ENCODE data around the gene KRTAP4-9.
"Not testable (repeated sequence)": the region's sequence is repeated elsewhere in the genome, so short reads cannot be mapped to it uniquely, and the experiment has no call there.

KRTAP4-9 gene

DNA sequence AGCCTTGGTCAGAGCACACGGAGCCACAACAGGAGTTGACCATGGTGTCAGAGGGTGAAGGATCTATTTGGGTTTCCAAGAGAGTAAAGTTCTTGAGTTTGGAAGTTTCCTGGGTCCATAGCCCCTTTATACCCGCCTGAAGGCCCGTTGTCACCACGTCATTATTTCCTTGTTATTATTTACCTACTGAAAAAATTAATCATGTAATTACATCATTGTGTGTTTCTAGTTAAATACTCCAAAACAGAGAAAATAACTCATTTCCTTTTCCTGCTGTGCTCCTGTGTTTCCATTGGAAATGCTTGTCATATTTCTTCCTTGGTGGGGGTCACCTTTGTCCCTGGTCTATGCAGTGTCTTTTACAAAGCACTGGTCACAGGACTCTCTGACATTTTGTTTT is 7.1 kb upstream of the KRTAP4-9 start, which contains the start of gene KRTAP4-8:
TSS of gene KRTAP4-8 (minus strand) at position 101 of the 400 bp plus-strand sequence. CDS start at position 43, 58 bp downstream.
- DNase-seq (ENCODE audit: low spot score), result no peak

DNA sequence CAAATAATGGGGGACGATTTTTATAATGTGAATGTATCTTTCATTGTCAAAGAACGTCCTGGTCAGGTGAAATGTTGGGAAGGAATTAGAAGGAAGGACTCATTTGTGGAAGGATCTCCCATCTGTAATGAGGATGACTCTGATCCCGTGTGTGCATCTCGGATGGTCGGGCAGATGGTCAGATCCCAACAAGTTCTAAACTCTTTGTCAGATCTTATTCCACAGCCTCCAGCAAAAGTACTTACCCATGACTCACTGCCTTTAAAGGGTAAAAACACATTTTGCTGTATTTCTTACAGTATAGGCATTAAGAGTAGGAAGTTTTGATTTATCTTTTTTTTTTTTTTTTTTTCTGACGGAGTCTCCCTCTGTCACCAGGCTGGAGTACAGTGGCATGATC is 6.7 kb upstream of the KRTAP4-9 start:
- DNase-seq (ENCODE audit: low spot score), result no peak

DNA sequence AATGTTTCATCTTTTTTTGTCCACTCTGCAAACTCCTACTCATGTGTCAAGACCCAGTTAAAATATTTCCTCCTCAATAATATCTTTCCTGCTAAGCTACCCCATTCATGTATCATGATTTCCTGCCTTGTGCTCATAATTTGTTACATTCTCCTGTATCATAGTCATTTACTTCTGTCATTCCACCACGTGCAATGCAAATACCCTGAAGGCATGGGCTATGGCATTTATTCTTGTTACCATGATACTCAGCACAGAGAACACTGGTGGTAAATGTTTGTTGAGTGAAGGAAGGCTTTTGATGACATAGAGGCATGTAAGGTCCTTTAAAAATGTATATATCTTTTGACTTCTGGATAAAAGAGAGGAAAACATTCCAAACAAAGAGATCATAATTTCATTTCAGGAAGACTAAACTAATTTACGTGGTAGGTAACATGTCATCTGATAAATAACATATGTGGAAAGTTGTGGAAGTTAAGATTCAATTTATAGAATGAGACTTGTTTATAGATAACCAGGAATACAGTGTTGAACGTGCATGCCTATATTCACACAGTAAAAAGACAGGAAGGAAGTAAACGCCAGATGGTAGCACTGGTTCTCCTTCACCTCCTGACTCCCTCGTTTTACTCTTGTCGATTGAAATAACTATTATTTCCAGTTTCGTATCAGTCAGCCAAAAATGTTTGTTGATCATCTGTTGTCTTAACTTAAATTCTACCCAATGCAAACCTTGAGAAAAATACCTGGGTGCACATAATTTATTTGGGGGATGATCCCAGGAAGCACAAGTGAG is 5.3 kb upstream of the KRTAP4-9 start:
- not testable (repeated sequence) for DNase-seq (ENCODE audit: low spot score)

DNA sequence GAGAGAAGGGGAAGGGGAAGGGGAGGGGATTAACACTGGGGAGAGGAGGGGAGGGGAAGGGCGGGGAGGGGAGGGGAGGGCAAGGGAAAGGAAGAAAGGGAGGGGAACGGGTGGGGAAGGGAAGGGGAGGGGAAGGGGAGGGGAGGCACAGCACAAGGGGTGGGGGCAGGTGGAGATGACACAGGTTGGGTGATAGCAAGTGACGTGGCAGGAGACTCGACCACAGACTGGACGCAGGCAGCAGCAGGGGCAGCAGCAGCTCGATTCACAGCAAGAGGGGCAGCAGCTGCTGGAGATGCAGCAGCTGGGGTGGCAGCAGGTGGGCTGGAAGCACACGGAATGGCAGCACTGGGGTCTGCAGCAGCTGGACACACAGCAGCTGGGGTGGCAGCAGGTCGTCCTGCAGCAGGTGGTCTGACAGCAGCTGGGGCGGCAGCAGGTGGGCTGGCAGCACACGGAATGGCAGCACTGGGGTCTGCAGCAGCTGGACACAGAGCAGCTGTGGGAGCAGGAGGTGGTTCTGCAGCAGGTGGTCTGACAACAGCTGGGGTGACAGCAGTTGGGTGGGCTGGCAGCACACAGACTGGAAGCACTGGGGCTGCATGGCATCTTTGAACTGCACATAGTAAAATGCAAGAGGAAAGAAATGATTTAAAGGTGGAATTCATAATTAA is 3.5 kb upstream of the KRTAP4-9 start, which contains the start of gene KRTAP4-16:
TSS of gene KRTAP4-16 (minus strand) at position 624 of the 674 bp plus-strand sequence. CDS start at position 624, 0 bp downstream.
- DNase-seq (ENCODE audit: low spot score), result no peak

DNA sequence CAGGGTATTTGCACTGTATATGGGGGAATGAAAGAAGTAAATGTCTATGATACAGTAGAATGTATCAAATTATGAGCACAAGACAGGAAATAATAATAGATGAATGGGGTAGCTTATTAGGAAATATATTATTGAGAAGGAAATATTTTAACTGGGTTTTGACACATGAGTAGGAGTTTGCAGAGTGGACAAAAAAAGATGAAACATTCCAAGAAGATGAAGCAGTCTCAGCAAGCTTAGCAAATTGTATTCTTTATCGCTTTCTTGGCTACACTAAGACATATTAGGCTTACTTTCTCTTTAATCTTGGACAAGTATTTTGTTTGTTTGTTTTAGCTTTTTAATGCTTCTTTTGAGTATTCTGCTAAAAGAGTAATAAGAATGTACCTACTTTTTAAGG is 1.3 kb upstream of the KRTAP4-9 start:
- no peak for DNase-seq (ENCODE audit: low spot score)

DNA sequence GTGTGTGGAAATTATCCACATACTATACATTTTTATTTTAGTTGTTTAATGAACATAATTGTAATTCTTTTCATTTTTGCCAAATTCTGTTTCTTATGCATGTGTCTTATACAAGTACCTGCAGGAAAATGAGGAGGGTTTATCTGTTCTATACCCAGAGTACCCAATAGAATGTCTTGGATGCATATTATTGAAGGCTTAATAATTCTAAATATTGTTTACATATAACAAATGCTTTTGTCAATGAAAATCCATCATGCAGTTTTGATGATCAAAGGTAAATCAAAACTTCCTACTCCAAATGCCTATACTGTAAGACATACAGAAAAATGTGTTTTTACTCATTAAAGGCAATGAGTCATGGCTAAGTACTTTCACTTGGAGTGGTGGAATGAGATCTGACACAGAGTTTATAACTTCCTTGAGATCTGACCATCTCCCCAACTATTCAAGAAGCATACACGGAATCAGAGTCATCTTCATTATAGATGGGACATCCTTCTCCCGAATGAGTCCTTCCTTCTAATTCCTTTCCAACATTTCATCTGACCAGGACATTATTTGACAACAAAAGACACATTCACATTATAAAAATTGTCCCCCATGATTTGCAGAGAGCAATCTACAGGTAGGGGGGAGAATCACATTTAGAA is 677 bp upstream of the KRTAP4-9 start:
- DNase-seq (ENCODE audit: low spot score), result not testable (repeated sequence)

DNA sequence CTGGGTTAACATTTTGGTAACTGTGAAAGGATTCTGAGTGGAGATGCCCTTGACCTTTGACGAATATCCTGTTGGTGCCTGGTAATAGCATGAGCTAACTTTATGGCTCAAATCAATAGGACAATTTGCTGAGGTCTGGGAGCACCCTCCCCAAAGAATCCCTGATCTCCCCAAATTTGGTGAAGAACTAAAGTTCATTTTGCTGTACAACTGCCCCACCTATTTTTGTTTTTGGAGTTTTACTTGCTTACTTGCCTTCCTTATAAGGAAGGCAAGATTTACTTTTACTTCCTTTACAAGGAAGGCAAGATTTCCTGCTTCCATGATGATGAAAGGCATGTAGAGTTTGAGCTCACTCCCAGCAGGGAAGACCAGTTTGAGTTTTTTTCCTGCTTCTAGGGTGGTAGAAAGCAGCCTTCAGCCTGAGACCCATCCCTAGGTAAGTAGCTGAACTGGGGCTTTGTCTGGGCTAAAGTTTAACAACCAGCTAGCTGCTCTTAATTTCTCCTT is 2.8 kb downstream of the KRTAP4-9 start:
- DNase-seq (ENCODE audit: low spot score), result no peak

DNA sequence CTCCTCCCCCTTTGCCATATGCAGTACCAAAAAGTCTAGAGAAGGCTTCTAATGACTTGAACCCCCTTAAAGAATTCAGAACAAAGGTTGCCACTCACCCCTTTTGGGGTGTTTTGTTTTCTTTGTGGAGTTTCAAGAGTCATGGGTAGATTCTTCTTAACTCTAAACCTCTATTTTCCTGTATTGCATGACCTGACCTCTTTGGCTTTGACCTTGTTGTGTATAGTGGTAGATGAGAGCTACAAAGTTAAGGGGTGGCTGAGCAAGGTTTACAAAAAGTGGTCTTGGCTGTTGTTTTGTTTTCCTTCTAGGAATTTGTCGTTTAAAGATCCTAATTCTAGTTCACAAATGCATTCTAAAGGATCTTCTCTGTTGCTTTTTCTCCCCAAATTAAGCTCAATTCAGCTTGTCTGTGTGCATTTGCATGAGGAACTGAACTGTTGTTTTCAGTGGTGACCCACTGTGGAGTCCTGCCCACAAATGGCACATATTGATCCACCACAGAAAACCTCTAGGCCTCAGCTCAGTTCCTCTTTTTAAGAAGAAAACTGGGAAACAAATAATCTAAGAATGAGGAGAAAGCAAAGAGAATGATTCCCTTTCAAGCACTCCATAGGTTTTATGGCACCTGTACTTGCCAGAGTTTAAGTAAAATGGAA is 3.7 kb downstream of the KRTAP4-9 start:
- not testable (repeated sequence) for DNase-seq (ENCODE audit: low spot score)

DNA sequence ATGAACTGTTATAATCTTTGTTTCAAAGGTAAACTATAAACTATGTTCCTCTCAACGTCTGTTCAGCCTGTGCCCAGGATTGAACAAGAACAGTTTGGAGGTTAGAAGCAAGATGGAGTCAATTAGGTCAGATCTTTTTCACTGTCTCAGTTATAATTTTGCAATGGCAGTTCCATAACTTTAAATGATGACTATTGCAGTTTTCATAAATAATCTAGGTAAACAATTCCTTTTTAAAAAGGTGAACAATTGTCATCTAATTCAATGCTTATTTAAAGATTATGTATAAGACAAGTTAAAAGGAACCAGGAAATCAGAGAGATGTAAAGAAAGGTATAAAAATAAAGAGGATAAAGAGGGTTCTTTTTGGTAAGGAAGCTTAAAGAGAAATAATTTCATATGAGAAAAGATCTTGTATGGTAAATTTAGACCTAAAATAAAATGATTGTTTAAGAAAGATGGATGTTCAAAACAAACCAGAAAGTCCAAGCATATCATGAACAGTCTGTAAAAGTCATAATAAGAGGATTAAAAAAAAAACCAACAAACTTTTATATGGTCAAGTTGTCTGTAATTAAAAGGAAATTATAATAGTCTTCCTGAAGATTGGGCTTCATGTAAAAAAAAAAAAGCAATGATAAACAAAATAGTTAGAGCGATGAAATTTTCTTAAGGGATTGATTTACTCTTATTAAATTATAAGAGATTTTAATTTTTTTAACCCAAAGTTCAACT is 6.1 kb downstream of the KRTAP4-9 start:
- no peak for DNase-seq (ENCODE audit: low spot score)

DNA sequence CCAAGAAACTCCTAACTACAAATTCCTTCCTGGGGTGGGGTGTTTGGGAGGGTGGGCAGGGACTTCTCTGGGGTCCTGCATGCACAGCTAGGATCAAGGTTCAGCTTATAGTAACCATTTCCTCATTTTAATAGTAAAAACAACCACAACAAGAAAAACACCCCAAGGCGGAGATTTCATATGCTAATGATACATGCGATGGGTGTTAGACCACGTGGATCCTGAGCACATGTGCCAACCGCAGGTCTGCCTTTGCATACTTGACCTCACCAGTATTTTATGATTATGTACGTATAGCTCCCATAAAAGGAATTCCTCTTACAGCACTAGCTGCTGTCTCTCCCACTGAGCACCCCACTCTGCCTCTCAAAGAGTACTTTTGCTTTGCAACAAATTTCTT is 11.1 kb downstream of the KRTAP4-9 start:
- DNase-seq (ENCODE audit: low spot score), result no peak

DNA sequence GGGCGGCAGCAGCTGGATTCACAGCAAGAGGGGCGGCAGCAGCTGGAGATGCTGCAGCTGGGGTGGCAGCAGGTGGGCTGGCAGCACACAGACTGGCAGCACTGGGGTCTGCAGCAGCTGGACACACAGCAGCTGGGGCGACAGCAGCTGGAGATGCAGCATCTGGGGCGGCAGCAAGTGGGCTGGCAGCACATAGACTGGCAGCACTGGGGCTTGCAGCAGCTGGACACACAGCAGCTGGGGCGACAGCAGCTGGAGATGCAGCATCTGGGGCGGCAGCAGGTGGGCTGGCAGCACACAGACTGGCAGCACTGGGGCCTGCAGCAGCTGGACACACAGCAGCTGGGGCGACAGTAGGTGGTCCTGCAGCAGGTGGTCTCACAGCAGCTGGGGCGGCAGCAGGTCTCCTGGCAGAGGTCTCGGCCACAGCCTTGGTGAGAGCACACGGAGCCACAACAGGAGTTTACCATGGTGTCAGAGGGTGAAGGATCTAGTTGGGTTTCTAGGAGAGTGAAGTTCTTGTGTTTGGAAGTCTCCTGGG is 12.7 kb downstream of the KRTAP4-9 start, which contains the start of gene KRTAP4-11:
TSS of gene KRTAP4-11 (minus strand) at position 528 of the 541 bp plus-strand sequence. CDS start at position 470, 58 bp downstream.
- DNase-seq (ENCODE audit: low spot score), result not testable (repeated sequence)

DNA sequence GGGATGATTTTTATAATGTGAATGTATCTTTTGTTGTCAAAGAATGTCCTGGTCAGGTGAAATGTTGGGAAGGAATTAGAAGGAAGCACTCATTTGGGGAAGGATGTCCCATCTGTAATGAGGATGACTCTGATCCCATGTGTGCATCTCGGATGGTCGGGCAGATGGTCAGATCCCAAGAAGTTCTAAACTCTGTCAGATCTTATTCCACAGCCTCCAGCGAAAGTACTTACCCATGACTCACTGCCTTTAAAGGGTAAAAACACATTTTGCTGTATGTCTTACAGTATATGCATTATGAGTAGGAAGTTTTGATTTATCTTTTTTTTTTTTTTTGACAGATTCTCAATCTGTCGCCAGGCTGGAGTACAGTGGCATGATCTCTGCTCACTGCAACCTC is 13.5 kb downstream of the KRTAP4-9 start:
- no peak for DNase-seq (ENCODE audit: low spot score)

DNA sequence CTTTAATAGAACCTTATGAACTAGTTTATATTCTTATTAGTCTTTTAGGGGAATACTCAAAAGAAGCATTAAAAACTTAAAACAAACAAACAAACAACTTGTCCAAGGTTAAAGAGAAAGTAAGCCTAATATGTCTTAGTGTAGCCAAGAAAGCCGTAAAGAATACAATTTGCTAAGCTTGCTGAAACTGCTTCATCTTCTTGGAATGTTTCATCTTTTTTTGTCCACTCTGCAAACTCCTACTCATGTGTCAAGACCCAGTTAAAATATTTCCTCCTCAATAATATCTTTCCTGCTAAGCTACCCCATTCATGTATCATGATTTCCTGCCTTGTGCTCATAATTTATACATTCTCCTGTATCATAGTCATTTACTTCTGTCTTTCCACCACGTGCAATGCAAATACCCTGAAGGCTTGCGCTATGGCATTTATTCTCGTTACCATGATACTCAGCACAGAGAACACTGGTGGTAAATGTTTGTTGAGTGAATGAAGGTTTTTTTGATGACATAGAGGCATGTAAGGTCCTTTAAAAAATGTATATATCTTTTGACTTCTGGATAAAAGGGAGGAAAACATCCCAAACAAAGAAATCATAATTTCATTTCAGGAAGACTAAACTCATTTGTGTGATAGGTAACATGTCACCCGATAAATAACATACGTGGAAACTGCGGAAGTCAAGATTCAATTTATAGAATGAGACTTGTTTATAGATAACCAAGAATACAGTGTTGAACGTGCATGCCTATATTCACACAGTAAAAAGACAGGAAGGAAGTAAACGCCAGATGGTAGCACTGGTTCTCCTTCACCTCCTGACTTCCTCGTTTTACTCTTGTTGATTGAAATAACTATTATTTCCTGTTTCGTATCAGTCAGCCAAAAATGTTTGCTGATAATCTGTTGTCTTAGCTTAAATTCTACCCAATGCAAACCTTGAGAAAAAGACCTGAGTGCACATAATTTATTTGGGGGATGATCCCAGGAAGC is 14.8 kb downstream of the KRTAP4-9 start:
- DNase-seq (ENCODE audit: low spot score), result not testable (repeated sequence)

DNA sequence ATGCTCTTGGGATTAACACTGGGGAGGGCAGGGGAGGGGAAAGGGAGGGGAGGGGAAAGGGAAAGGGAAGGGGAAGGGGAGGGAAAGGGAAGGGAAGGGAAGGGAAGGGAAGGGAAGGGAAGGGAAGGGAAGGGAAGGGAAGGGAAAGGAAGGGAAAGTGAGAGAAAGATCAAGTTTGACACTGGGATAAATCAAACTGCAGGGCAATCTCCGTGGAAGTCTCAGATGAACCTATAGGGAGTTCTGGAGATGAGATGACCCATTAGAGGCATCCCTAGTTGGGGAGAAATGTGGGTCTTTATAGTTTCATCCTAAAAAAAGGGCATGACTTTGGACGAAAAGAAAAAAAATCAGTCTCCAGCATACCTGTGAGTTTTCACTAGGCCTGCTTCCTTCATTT is 16.6 kb downstream of the KRTAP4-9 start:
- DNase-seq (ENCODE audit: low spot score), result no peak

DNA sequence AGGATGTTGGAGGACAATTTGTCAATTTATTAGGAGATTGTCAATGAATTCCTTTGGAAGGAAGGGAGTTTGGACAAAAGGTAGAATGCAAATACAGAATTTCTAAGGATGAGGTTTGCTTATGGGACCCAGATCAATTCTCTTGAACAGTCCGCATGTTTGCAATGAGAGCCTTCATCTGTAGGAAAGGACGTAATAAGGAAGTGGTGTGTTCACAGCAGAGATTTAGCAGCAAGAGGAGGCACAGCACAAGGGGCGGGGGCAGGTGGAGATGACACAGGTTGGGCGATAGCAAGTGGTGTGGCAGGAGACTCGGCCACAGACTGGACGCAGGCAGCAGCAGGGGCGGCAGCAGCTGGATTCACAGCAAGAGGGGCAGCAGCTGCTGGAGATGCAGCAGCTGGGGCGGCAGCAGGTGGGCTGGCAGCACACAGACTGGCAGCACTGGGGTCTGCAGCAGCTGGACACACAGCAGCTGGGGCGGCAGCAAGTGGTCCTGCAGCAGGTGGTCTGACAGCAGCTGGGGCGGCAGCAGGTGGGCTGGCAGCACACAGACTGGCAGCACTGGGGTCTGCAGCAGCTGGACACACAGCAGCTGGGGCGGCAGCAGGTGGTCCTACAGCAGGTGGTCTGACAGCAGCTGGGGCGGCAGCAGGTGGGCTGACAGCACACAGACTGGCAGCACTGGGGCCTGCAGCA is 18.3 kb downstream of the KRTAP4-9 start:
- not testable (repeated sequence) for DNase-seq (ENCODE audit: low spot score)

DNA sequence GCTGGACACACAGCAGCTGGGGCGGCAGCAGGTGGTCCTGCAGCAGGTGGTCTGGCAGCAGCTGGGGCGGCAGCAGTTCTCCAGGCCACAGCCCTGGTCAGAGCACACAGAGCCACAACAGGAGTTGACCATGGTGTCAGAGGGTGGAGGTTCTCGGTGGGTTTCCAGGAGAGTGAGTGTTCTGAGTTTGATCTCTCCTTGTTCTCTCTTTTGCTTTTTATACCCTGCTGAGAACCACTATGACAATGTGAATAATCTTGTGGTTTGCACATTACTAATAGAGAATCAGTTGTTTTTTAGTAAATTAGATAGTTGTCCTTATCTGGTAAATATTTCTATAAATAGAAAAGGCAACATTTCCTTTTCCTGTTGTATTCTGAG is 18.8 kb downstream of the KRTAP4-9 start, which contains the start of gene KRTAP4-12:
TSS of gene KRTAP4-12 (minus strand) at position 192 of the 381 bp plus-strand sequence. CDS start at position 132, 60 bp downstream.
- DNase-seq (ENCODE audit: low spot score), result not testable (repeated sequence)

DNA sequence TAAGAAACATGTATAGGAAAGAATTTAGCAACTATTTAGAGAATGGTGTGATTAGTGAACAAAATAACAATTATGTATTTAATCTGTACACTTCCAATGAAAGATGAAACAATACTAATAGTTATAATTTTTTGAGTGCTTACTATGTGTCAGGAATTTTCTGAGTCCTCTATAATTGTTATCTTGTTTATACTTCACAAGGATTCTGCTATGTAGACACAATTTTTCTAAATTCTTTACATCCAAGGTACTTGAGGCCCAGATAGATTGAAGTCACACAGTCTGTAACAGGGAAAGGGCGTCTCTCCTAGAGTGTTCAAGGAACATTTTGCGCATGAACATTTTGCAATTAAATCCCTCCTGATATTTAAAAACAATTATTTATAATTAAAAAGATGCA is 19.9 kb downstream of the KRTAP4-9 start:
- DNase-seq (ENCODE audit: low spot score), result no peak

DNA sequence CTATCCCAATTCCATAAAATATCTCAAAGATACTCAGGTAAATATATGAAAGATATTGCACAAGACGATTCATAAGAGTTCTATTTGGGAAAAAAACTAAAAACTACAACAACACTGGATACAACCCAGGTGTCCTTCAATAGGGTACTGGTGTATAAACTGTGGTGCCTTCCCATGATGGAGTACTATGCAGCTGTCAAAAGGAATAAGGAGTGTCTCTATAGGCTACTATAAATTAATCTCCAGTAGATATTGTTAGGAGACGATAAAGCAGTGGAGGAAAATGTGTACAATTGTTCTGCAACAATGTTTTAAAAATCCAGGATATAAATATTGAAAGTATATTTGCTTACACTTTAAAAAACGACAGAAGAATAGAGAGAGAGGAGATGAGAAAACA is 21.2 kb downstream of the KRTAP4-9 start:
- DNase-seq (ENCODE audit: low spot score), result no peak

DNA sequence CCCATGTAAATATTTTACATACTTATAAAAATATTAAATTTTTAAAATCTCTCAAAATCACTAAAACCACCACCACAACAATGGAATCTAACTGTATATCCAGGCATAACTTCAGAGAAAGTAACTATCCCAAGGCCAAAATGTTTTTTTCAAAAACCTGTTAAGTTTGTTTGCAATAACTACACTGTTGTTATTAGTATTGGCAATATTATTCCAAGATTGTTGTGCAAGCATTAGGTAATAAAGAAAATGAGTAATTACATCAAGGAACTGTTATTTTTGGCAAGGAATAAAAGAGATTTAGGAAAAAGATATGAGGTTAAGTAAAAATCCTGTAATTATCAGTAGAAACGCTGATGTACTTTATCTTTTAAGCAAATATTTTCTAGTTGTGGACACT is 22.2 kb downstream of the KRTAP4-9 start:
- no peak for DNase-seq (ENCODE audit: low spot score)

Data from COLO829 (cell line).